Measurements from ENCODE around the gene CSF3R. TPM values are rescaled to one million over a fixed set of nuclear protein-coding genes. Genes with fewer than 3 reads are reported as not detected.

The CSF3R gene
- total RNA-seq, 1 donor from 2014 or later = 2.5 TPM

DNA sequence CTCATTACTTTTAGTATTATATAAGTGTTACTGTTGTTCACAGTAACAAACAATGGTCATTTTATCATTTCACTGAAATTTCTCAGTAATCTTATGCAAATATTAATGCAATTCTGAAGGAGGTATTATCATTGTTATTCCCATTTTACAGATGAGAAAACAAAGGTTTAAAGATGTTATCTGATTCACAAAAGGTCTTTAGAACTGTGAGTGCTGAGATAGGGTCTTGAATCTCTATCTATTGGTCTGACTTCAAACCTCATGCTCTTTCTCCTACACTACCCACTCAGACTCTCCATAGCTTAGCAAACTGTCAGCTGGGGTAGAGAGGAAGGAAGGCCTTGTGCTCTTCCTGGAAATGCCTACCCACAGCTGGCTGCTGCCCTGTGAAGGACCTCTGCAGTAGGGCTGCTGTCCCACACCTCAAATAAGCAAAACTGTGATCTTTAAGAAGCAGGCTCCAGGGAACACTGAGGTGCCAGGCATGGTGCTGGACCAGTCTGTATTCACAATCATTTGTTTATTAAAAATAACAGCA, 26.3 kb downstream of the CSF3R start:
- H3K9me3 Mint-ChIP-seq = no peaks in the 10 kb centered on the region
- no peak for DNase-seq (ENCODE audit: low spot score in 2 of 2, unreplicated experiment in 2 of 2)
- H3K36me3 Mint-ChIP-seq = peaks cover 32% of the 10 kb centered on the region
- no peak overlapping the region for H3K4me3 Mint-ChIP-seq
- no peaks in the 10 kb centered on the region for H3K27me3 Mint-ChIP-seq (ENCODE audit: low read depth)
- H3K4me1 Mint-ChIP-seq = peaks cover 2% of the 10 kb centered on the region
- TF ChIP-seq, protein P1, sequence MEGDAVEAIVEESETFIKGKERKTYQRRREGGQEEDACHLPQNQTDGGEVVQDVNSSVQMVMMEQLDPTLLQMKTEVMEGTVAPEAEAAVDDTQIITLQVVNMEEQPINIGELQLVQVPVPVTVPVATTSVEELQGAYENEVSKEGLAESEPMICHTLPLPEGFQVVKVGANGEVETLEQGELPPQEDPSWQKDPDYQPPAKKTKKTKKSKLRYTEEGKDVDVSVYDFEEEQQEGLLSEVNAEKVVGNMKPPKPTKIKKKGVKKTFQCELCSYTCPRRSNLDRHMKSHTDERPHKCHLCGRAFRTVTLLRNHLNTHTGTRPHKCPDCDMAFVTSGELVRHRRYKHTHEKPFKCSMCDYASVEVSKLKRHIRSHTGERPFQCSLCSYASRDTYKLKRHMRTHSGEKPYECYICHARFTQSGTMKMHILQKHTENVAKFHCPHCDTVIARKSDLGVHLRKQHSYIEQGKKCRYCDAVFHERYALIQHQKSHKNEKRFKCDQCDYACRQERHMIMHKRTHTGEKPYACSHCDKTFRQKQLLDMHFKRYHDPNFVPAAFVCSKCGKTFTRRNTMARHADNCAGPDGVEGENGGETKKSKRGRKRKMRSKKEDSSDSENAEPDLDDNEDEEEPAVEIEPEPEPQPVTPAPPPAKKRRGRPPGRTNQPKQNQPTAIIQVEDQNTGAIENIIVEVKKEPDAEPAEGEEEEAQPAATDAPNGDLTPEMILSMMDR (IDR thresholded peaks at IDR 0.05; ENCODE audit: unreplicated experiment) = no peak
- no peak overlapping the region for H3K27ac Mint-ChIP-seq

DNA sequence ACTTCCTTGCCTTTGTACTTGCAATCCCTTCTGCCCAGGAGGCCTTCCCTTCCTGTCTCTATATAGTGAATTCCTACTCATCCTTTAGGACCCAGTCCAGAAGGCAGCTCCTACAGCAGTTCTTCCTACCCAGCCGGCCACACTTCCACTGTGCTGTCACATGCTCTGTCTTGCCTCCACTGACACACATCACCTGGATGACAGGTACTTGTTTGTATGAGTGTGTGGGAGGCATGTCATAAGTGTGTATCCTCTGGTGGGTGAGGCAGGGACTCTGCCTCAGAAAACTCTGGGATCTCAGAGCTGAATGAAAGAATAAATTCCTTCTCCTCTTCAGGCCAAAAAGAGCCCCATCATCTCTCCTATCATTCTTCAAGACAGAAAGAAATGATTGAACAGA, 27.3 kb downstream of the CSF3R start:
- Mint-ChIP-seq H3K27ac (no peak overlapping the region), H3K27me3 (ENCODE audit: low read depth) (no peaks in the 10 kb centered on the region), H3K9me3 (no peaks in the 10 kb centered on the region), H3K36me3 (peaks cover 24% of the 10 kb centered on the region), H3K4me3 (no peak overlapping the region), H3K4me1 (peaks cover 6% of the 10 kb centered on the region)
- TF ChIP-seq, protein P1 (IDR thresholded peaks at IDR 0.05; ENCODE audit: unreplicated experiment) = no peak
- no peak for DNase-seq (ENCODE audit: low spot score in 2 of 2, unreplicated experiment in 2 of 2)

- H3K36me3 Mint-ChIP-seq = peaks cover 17% of the 10 kb centered on the region
- DNase-seq (ENCODE audit: low spot score in 2 of 2, unreplicated experiment in 2 of 2) = no peak
- no peaks in the 10 kb centered on the region for H3K9me3 Mint-ChIP-seq
- H3K27ac Mint-ChIP-seq = no peak overlapping the region
- peaks cover 17% of the 10 kb centered on the region for H3K4me1 Mint-ChIP-seq
- H3K27me3 Mint-ChIP-seq (ENCODE audit: low read depth) = no peaks in the 10 kb centered on the region
- TF ChIP-seq, protein P1 (IDR thresholded peaks at IDR 0.05; ENCODE audit: unreplicated experiment) = no peak
- no peak overlapping the region for H3K4me3 Mint-ChIP-seq
Measured at GRCh38 chr1:36453600-36454388, 28.9 kb downstream of the CSF3R start.

- Mint-ChIP-seq H3K27me3 (ENCODE audit: low read depth) (no peaks in the 10 kb centered on the region), H3K27ac (no peak overlapping the region), H3K4me1 (peaks cover 24% of the 10 kb centered on the region), H3K36me3 (peaks cover 17% of the 10 kb centered on the region), H3K9me3 (no peaks in the 10 kb centered on the region), H3K4me3 (no peak overlapping the region)
- TF ChIP-seq, protein P1 (IDR thresholded peaks at IDR 0.05; ENCODE audit: unreplicated experiment) = no peak
- no peak for DNase-seq (ENCODE audit: low spot score in 2 of 2, unreplicated experiment in 2 of 2)
Measured at GRCh38 chr1:36453051-36453450, 29.7 kb downstream of the CSF3R start.

DNA sequence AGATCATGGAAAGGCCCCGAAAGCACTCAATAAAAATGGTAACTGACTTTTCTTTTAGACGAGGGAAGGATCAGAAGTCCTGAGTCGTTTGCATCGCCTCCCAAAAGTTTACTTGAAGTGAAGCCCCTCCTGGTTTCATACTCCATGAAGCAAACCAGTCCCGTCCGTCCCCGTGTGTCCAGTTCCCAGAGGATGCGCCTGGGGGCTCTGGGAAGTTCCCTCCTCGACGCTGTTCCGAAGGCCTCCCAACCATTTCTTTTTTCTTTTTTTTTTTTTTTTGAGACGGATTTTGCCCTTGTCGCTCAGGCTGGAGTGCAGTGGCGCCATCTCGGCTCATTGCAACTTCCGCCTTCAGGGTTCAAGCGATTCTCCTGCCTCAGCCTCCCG, 31.8 kb downstream of the CSF3R start:
- Mint-ChIP-seq H3K36me3 (peaks cover 8% of the 10 kb centered on the region), H3K27me3 (ENCODE audit: low read depth) (no peaks in the 10 kb centered on the region), H3K27ac (peak overlapping the region; percentile 95), H3K4me3 (peak overlapping the region; percentile 93), H3K4me1 (peaks cover 30% of the 10 kb centered on the region), H3K9me3 (no peaks in the 10 kb centered on the region)
- no peak for DNase-seq (ENCODE audit: low spot score in 2 of 2, unreplicated experiment in 2 of 2)
- TF ChIP-seq, protein P1 (IDR thresholded peaks at IDR 0.05; ENCODE audit: unreplicated experiment) = no peak
